HG03432 (cell line): ENCODE measurements around the gene KRTAP2-3.
"Not testable (repeated sequence)": the region's sequence is repeated elsewhere in the genome, so short reads cannot be mapped to it uniquely, and the experiment has no call there.

Experiments
- ATAC-seq: cut with Tn5 transposase; IDR thresholded peaks from one replicate; pipeline ENCODE4 v1.9.1; 2021; ENCODE audit warnings: mild to moderate bottlenecking, moderate library complexity; ENCODE audit not compliant: unreplicated experiment

KRTAP2-3 gene

GRCh38 chr17:41037853-41038350, 22.0 kb downstream of the KRTAP2-3 start:
- ATAC-seq = no peak

GRCh38 chr17:41034346-41034935, 25.5 kb downstream of the KRTAP2-3 start, which contains the start of gene KRTAP1-3:
KRTAP1-3 (minus strand) TSS chr17:41034874; CDS start chr17:41034821, 53 bp downstream.
- ATAC-seq = not testable (repeated sequence)

GRCh38 chr17:41029633-41030245, 30.2 kb downstream of the KRTAP2-3 start, which contains the start of gene KRTAP1-4:
KRTAP1-4 (minus strand) TSS chr17:41030195; CDS start chr17:41030078, 117 bp downstream.
- no peak for ATAC-seq

DNA sequence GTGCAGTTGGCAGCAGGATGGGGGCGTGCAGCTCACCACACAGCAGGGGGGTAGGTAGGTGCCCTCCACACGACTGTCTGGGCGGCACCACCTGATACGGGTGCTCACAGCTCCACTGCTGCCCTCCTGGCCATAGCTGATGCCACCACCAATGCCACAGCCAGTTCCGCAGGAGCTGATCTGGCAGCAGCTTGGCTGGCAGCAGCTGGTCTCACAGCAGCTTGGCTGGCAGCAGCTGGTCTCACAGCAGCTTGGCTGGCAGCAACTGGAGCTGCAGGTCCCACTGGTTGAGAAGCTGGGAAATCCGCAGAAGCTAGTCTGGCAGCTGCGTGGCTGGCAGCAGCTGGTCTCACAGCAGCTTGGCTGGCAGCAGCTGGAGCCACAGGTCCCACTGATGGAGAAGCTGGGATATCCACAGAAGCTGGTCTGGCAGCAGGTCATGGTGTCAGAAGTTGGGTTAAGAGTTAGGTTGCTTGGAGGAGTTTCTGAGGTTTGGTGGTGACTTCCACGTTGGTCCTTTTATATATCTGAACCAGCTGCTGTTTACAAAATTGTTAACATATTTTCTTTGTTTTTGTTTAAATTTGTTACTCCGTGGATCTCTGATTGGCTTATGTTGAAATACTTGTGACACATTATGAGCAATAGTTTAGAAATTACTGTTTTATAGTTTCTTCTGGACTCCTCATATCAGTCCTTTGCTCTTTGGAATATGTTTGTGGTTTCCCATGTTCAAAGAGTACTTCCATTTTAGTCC, 33.0 kb downstream of the KRTAP2-3 start, which contains the start of gene KRTAP1-5:
TSS of gene KRTAP1-5 (minus strand) at position 494 of the 757 bp plus-strand sequence. CDS start at position 441, 53 bp downstream.
- ATAC-seq = no peak

DNA sequence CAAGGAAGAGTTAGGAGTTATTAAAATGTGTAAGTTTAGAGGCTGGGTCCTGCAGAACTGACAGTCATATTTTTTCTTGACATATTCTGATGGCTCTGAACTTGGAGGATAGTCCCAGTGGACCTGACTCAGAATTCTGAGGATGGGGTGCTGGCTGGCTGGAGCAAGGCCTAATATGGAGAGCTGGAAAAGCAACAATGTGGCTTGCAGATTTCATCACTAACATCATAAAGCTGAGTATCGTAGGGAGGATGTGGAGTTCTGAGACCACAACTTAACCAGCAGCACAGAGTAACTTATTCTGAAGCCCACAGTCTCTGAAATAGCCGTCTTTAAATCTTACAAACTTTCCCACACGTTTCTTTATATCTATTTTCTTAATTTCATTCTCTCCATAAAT, 35.2 kb downstream of the KRTAP2-3 start:
- no peak for ATAC-seq

DNA sequence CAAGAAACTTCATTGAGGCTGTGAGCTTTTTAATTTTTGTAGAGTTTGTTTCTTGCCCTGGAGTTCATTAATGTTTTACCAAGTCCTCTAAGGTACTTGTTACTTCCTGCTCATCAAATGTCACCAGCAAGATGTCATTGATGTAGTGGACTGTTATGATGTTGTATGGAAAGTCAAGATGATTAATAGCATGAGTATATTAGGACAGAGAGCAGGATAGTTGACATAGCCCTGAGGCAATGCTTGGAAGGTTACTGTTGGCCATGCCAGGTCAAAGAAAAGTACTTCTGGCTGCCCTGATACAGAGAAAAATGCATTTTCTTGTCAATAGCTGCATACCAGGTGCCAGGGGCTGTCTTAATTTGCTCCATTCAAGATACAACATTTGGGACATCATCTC, 39.6 kb downstream of the KRTAP2-3 start:
- no peak for ATAC-seq

DNA sequence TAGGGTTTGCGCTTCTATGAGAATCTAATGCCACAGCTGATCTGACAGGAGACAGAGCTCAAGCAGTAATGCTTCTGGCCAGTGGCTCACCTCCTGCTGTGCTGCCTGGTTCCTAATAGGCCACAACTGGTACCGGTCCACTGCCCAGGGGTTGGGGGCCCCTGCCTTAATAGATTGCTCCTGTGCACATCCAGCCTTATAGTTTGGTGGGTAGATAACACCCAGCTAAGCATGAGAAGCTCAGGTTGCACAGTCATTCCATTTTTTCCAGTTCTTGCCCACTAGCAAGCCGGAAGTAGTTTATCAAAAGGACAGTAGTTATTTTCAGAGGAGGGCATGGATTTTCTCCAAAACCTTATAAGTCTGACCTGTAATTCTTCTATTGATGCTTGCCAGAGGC, 40.5 kb downstream of the KRTAP2-3 start:
- ATAC-seq = no peak

DNA sequence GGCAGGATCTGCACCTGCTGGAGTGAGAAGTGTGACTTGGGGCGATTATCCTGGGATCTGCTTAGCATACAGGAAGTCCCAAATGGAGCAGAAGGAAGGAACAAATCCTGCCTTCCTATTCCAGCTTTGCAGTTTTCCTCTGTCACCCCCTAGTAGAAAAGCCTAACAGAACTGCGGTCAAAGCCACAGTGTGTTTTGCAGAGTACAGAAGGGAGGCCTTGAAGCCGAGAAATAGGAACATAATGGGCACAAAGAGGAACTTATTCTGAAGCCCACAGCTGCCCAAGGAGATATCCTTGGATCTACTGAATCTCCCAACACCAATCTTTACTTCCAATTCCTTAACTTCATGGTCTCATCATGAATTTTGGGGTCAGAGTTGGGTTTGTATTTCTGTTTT, 41.4 kb downstream of the KRTAP2-3 start:
- no peak for ATAC-seq

- ATAC-seq = no peak
These were observed 43.2 kb downstream of the KRTAP2-3 start for GRCh38 chr17:41016578-41017215.

DNA sequence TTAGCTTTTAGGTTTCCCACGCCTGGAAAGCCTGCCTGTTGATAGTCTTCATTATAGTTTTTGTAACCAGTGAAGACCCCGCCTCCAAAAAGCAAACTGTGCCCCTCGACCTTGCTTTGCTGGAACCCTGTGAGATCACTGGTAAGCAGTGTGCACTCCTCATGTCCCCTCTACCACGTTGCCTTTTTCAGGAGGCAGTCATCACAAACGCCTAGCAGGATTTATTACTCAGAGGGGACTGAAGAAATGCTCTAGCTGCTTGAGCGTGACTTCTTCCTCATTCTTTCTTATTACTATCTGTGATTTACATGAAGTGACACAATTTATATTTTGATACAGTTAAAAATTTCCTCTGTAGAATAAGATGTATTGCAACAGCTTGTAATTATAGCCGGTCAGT, 44.5 kb downstream of the KRTAP2-3 start:
- ATAC-seq = no peak

DNA sequence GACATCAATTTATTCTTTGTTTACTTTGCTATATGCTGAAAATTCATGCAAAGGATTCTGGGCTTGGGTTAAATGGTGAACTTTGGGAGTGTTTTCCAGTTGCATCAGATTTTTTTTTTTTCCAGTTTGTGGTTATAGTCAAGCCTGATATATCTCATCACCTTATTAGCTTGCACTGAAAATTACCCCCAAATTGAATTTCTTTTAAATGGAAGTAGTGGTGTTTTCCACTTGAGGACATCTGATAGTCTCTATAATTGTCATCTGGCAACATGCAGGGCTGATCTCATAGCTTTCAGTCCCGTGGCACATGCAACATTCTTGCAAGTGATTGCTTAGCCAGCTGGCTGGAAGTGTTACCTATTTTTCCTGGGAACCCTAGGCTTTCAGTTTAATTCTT, 46.3 kb downstream of the KRTAP2-3 start:
- no peak for ATAC-seq

DNA sequence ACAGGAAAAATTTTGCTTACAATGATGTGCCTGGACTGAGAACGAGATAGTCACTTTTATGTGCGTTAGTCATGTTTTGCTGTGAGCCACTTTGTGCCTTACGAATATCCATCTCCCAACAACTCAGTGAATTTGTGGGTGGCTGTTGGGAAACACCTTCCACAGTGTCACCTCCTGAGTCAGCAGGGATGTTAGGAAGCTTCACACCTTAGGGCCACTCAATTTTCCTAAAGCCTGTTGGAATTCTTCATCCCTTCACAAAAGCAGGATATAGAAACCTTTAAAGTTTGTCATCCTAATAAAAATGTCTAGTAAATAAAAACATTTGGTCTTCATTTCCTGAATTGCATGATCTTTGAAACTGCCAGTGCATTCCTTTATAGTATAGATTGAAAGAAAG, 46.7 kb downstream of the KRTAP2-3 start:
- no peak for ATAC-seq

- no peak for ATAC-seq
These were observed 47.4 kb downstream of the KRTAP2-3 start for GRCh38 chr17:41012326-41013120.

- ATAC-seq = no peak
These were observed 49.5 kb downstream of the KRTAP2-3 start for GRCh38 chr17:41010441-41010840.

- no peak for ATAC-seq
These were observed 50.0 kb downstream of the KRTAP2-3 start for GRCh38 chr17:41009936-41010335.

DNA sequence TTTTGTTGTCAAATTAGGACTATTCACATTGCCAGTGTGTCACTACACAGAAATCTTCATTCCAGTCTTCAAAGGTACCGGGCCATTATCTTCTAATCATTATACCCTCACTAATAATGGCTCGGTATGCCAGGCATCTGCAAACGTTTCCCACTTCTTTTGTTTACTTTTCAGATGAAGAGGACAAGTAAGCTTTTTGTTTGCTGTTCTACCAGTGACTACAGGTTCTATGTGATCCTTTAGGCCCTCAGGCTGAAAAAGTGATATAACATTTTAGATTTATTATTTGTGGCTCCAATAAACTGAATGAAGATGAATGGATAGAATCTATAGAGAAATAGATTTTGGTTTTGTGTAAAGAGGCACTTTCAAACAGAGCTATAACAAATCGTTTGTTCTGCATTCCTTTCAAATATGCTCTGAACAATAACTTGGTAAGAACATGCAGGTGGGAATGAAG, 50.6 kb downstream of the KRTAP2-3 start:
- no peak for ATAC-seq
